H54 (cell line): ENCODE results near the gene ZNF225.

Experiments
- DNase-seq: peaks from one replicate; pipeline ENCODE4 v3.0.0; 2011; ENCODE audit warnings: low spot score, mixed read lengths; ENCODE audit not compliant: insufficient read length
- FAIRE-seq: peaks from 3 replicates; lab custom pipeline; 2011; peaks lifted over from hg19 to GRCh38; lab: Jason Lieb, UNC
- POLR2A ChIP-seq: IDR thresholded peaks from 2 replicates; pipeline ENCODE4 v1.6.1; 2011; ENCODE audit warnings: low read depth, mild to moderate bottlenecking, low read length

Gene ZNF225

GRCh38 chr19:44182145-44182544 is 68.9 kb downstream of the ZNF225 start:
- DNase-seq (no peak), FAIRE-seq (no peak)
- no peak for TF ChIP-seq POLR2A
